Smooth muscle cell (in vitro differentiated cells): ENCODE measurements around the gene TNIP2. TPM values are rescaled to one million over a fixed set of nuclear protein-coding genes. Genes with fewer than 3 reads are reported as not detected.

Source experiments
- DNase-seq: peaks from one replicate; lab custom pipeline; 2025; ENCODE audit not compliant: unreplicated experiment; lab: John Stamatoyannopoulos, UW
- H2AFZ ChIP-seq: fragments of 200-600 bp; sonication (generic); 2 replicates; pipeline ENCODE4 v1.6.0; 2016; ENCODE audit warnings: antibody characterized with exemption, low read depth, mild to moderate bottlenecking
- H3F3A ChIP-seq: fragments of 200-600 bp; sonication (generic); 2 replicates; pipeline ENCODE4 v1.6.0; 2017; ENCODE audit warnings: antibody characterized with exemption, low read depth
- H3K27ac ChIP-seq: fragments of 200-600 bp; sonication (generic); 2 replicates; pipeline ENCODE4 v1.5.1; 2016; ENCODE audit warnings: low read depth, mild to moderate bottlenecking
- H3K27me3 ChIP-seq: fragments of 200-600 bp; sonication (generic); 2 replicates; pipeline ENCODE4 v1.6.1; 2016; ENCODE audit warnings: low read depth, mild to moderate bottlenecking
- H3K36me3 ChIP-seq: fragments of 200-600 bp; sonication (generic); 2 replicates; pipeline ENCODE4 v1.5.1; 2016; ENCODE audit warnings: low read depth
- H3K4me1 ChIP-seq: fragments of 200-600 bp; sonication (generic); 2 replicates; pipeline ENCODE4 v1.5.1; 2016; ENCODE audit warnings: low read depth
- H3K4me2 ChIP-seq: fragments of 200-600 bp; sonication (generic); 2 replicates; pipeline ENCODE4 v1.6.0; 2016; ENCODE audit warnings: mild to moderate bottlenecking
- H3K4me3 ChIP-seq: fragments of 200-600 bp; sonication (generic); 2 replicates; pipeline ENCODE4 v1.5.1; 2016; ENCODE audit warnings: mild to moderate bottlenecking
- H3K79me2 ChIP-seq: fragments of 200-600 bp; sonication (generic); 2 replicates; pipeline ENCODE4 v1.6.0; 2016; ENCODE audit warnings: low read depth, mild to moderate bottlenecking
- H3K9ac ChIP-seq: fragments of 200-600 bp; sonication (generic); 2 replicates; pipeline ENCODE4 v1.6.0; 2016; ENCODE audit warnings: low read depth
- H3K9me3 ChIP-seq: fragments of 200-600 bp; sonication (generic); replicated peaks from 2 replicates; pipeline ENCODE4 v1.5.1; 2016; ENCODE audit warnings: low read depth
- H4K20me1 ChIP-seq: fragments of 200-600 bp; sonication (generic); 2 replicates; pipeline ENCODE4 v1.6.0; 2016; ENCODE audit warnings: low read depth
- CTCF ChIP-seq: fragments of 200-600 bp; sonication (generic); IDR thresholded peaks from 2 replicates; pipeline ENCODE4 v1.5.1; 2017; ENCODE audit warnings: borderline replicate concordance, mild to moderate bottlenecking, antibody characterized with exemption; ENCODE audit not compliant: insufficient read depth, poor library complexity, severe bottlenecking
- WGBS: methylation state at CpG from one replicate; pipeline ENCODE4 v1.1.7; 2016; ENCODE audit warnings: low lambda C conversion rate; 5-methylcytosine and 5-hydroxymethylcytosine counted together
- polyA plus RNA-seq: library from polyadenylated mRNA; unstranded; fragments of >200 nt; fragmentation: Nextera tagmentation; extraction: Ambion mirVana; gene quantifications from 2 replicates; pipeline ENCODE4 v1.2.1, GENCODE V29; 2016
- total RNA-seq: library from RNA; depleted of rRNA; stranded (reverse); fragments of >200 nt; gene quantifications from 2 replicates; pipeline ENCODE4 v1.2.3, GENCODE V29; 2014

The TNIP2 gene
- total and polyA plus RNA-seq, 2 experiments from 2014 or later = 23.8 to 37.5 TPM

- Histone ChIP-seq H3K4me3 (no peak overlapping the region), H3K4me1 (no peaks in the 10 kb centered on the region), H3F3A (no peaks in the 10 kb centered on the region), H3K4me2 (no peak overlapping the region), H3K9me3 (no peaks in the 10 kb centered on the region), H2AFZ (no peak overlapping the region), H3K79me2 (peaks cover 22% of the 10 kb centered on the region), H3K36me3 (peaks cover 19% of the 10 kb centered on the region), H3K27ac (no peak overlapping the region), H3K27me3 (no peaks in the 10 kb centered on the region), H3K9ac (no peak overlapping the region), H4K20me1 (peaks cover 5% of the 10 kb centered on the region)
- WGBS = 74% methylated on average over 5 of the region's 5 CpGs
- DNase-seq = no peak
- TF ChIP-seq CTCF = no peak
These were observed 40.7 kb downstream of the TNIP2 start for GRCh38 chr4:2715426-2715825.

- WGBS = 67% methylated on average over 4 of the region's 4 CpGs
- H3K79me2 ChIP-seq = peaks cover 24% of the 10 kb centered on the region
- H3K36me3 ChIP-seq = peaks cover 14% of the 10 kb centered on the region
- H3K27ac ChIP-seq = no peak overlapping the region
- H3K9me3 ChIP-seq = no peaks in the 10 kb centered on the region
- H3F3A ChIP-seq = no peaks in the 10 kb centered on the region
- no peak overlapping the region for H3K4me3 ChIP-seq
- H3K4me2 ChIP-seq = no peak overlapping the region
- no peak for TF ChIP-seq CTCF
- no peak overlapping the region for H3K9ac ChIP-seq
- H2AFZ ChIP-seq = no peak overlapping the region
- H4K20me1 ChIP-seq = peaks cover 5% of the 10 kb centered on the region
- H3K4me1 ChIP-seq = no peaks in the 10 kb centered on the region
- no peaks in the 10 kb centered on the region for H3K27me3 ChIP-seq
- no peak for DNase-seq
These were observed 41.2 kb downstream of the TNIP2 start for GRCh38 chr4:2714918-2715317.

GRCh38 chr4:2714061-2714770 lies 41.9 kb downstream of the TNIP2 start:
- H3K4me2 ChIP-seq = no peak overlapping the region
- H3K4me3 ChIP-seq = no peak overlapping the region
- no peaks in the 10 kb centered on the region for H3K27me3 ChIP-seq
- no peak for DNase-seq
- no peaks in the 10 kb centered on the region for H3F3A ChIP-seq
- H4K20me1 ChIP-seq = peaks cover 5% of the 10 kb centered on the region
- peaks cover 28% of the 10 kb centered on the region for H3K79me2 ChIP-seq
- no peaks in the 10 kb centered on the region for H3K4me1 ChIP-seq
- peaks cover 13% of the 10 kb centered on the region for H3K36me3 ChIP-seq
- no peaks in the 10 kb centered on the region for H3K9me3 ChIP-seq
- H2AFZ ChIP-seq = no peak overlapping the region
- H3K9ac ChIP-seq = no peak overlapping the region
- WGBS = 78% methylated on average over 10 of the region's 10 CpGs
- H3K27ac ChIP-seq = no peak overlapping the region
- no peak for TF ChIP-seq CTCF

GRCh38 chr4:2713337-2713736 lies 42.8 kb downstream of the TNIP2 start:
- no peak for TF ChIP-seq CTCF
- Histone ChIP-seq H3K4me3 (no peak overlapping the region), H3K79me2 (peaks cover 28% of the 10 kb centered on the region), H3K9ac (no peak overlapping the region), H4K20me1 (peaks cover 5% of the 10 kb centered on the region), H3F3A (no peaks in the 10 kb centered on the region), H3K27me3 (no peaks in the 10 kb centered on the region), H3K4me1 (no peaks in the 10 kb centered on the region), H3K36me3 (peaks cover 5% of the 10 kb centered on the region), H3K4me2 (no peak overlapping the region), H3K9me3 (no peaks in the 10 kb centered on the region), H3K27ac (no peak overlapping the region), H2AFZ (no peak overlapping the region)
- 98% methylated on average over 5 of the region's 5 CpGs for WGBS
- DNase-seq = no peak
